Mesenteric fat pad (tissue), 1 donor: ENCODE measurements around the gene SPIB. TPM values are rescaled to one million over a fixed set of nuclear protein-coding genes. Genes with fewer than 3 reads are reported as not detected.
"Not testable (repeated sequence)": the region's sequence is repeated elsewhere in the genome, so short reads cannot be mapped to it uniquely, and the experiment has no call there.

Source experiments
- DNase-seq: peaks from one replicate; pipeline ENCODE4 v3.0.0-alpha.2; 2020; ENCODE audit warnings: low spot score
- total RNA-seq: library from RNA; stranded (reverse); fragmentation: NEBNext Ultra II Directional; extraction: Animal tissue kit (Norgen Biotek cat#: 25700); gene quantifications from one replicate; pipeline ENCODE4 v1.2.1, GENCODE V29; 2021
- donor health status: DM: yes; HTN: yes; CAD: no.

Gene SPIB
- total RNA-seq, 1 donor from 2014 or later, result not detected

DNA sequence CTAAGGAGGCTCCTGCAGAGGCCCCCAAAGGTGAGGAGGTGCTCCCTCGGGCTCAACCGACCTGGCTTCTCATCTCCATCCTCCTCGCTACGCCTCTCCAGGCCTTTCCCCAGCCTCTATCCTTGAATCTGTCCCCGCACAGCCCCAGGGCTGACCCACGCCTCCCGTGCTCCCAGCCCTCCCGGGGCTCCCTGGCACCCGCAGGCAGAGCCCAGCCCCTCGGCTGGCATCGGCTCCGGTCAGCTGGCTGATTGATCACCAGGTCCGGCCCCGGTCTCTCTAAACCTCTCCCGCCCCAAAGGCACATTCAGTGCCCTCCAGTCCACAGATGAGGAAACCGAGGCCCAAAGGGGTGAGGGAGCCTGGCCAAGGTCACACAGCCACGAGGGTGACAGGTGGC lies 16.5 kb downstream of the SPIB start:
- no peak for DNase-seq

GRCh38 chr19:50435627-50436026 lies 16.9 kb downstream of the SPIB start:
- no peak for DNase-seq

GRCh38 chr19:50437862-50438449 lies 19.2 kb downstream of the SPIB start:
- DNase-seq, result no peak

- not testable (repeated sequence) for DNase-seq
Measured at GRCh38 chr19:50439130-50439529, 20.4 kb downstream of the SPIB start.

DNA sequence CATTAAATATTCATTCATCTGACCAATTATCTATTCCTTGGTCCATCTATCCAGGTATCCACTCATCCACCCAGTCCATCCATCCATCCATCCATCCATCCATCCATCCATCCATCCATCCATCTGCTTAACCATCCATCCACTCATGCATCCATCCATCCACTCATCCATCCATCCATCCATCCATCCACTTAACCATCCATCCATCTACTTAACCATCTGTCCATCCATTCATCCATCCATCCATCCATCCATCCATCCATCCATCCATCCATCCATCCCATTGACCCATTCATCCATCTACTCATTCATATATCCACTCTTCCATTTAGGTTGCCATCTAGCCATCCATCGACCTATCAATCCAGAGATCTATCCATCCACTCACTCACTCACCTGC lies 25.3 kb downstream of the SPIB start:
- no peak for DNase-seq

DNA sequence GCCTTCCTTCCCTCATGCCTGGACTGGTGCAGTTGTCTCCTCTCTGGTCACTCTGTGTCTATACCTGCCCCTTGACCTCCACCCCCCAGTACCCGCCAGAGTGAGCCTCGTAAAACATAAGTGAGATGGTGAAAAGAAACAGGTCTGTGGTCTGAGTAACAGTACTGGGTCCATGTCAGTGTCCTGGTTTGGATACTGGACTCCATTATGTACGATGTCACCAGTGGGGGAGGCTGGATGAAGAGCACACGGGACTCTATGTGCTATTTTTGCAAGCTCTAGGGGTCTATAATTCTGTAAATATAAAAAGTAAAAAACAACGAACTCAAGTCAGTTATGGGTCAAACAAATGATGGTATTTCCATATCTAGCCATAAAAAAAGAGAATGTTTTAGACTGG lies 28.3 kb downstream of the SPIB start:
- no peak for DNase-seq

DNA sequence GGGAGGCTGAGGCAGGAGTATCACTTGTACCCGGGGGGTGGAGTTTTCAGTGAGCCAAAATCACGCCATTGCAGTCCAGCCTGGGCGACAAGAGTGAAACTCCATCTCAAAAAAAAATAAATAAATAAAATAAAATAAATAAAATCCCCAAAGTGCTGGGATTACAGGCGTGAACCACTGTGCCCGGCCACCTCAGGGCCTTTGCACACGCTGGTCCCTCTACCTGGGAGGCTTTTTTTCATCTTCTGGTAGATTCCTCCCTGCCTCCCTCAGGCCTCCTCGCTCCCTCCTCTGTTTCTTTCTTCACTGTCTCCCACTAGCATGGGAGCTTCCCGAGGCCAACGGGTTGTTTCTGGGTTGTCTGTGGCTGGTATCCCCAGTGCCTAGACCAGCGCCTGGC lies 29.0 kb downstream of the SPIB start:
- no peak for DNase-seq

- no peak for DNase-seq
Measured at GRCh38 chr19:50449236-50449899, 30.6 kb downstream of the SPIB start.

DNA sequence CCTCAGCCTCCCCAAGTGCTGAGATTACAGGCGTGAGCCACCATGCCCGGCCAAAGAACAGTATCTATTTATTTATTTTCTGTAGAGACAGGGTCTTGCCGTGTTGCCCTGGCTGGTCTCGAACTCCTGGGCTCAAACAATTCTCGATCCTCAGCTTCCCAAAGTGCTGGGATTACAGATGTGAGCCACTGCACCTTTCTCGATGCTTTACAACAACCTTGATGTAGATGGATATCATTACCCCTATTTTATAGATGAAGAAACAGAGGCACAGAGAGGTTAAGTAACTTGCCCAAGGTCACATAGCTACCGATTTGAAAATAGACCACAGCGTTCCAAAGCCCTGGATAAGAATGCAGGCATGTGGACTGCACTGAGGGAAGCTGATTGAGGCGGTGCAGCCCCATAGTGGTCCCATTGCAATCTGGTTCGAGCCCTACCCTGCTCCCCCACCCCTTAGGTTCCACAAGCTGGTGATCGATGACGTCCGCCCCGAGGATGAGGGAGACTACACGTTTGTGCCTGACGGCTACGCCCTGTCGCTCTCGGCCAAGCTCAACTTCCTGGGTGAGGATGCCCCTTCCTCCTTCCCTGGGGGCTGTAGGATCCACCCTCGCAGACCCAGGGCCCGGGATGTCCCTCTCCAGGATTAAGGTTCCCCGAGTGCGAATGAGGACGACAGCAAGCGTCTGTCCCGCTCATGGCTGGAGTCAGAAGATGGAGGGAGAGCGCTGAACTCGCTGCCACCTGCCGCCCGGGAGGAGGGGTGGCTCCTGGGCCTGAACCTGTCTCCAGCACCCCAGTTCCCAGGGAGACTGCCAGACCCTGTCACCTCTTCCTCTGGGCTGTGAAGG lies 31.9 kb downstream of the SPIB start:
- no peak for DNase-seq

DNA sequence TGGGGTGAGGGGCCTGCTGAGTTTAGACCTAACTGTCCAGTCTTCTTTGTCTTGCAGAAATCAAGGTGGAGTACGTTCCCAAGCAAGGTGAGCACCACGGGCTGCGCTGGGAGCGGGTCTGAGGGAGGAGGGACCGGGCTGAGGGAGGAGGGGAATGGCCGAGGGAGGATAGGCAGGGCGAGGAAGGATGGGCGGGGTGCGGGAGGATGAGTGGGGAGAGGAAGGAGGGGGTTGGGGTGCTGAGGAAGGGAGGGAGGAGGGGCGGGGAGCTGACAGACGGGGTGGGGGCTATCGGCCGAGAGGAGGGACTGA lies 32.4 kb downstream of the SPIB start:
- DNase-seq, result no peak

GRCh38 chr19:50453243-50453642 lies 34.5 kb downstream of the SPIB start:
- no peak for DNase-seq

DNA sequence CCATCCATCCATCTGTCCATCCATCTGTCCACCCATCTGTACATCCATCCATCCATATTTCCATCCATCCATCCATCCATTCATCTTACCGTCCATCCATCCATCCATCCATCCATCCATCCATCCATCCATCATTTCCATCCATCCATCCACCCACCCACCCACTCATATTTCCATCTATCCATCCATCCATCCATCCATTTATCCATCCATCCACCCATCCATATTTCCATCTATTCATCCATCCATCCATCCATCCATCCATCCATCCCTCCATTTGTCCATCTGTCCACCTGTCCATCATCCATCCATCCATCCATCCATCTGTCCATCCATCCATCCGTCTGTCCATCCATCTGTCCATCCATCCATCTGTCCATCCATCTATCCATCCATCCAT lies 37.3 kb downstream of the SPIB start:
- no peak for DNase-seq

DNA sequence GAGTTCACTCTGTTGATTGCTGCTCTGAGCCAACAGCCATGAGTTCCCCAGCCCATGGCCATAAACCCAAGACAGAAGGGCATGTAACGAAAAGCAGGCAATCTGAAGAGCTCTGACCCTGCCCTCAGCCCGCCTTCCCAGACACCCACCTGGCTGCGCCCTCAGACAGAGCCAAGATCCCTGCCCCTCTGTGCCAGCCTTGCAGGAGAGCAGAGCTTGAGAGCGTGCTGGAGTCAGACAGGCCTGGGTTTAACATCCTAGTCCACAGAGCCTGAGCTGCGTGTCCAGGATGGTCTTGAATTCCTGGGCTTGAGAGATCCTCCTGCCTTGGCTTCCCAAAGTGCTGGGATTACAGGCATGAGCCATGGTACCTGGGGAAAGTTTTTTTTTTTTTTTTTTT lies 38.6 kb downstream of the SPIB start:
- no peak for DNase-seq

GRCh38 chr19:50458396-50459066 lies 39.8 kb downstream of the SPIB start:
- no peak for DNase-seq

DNA sequence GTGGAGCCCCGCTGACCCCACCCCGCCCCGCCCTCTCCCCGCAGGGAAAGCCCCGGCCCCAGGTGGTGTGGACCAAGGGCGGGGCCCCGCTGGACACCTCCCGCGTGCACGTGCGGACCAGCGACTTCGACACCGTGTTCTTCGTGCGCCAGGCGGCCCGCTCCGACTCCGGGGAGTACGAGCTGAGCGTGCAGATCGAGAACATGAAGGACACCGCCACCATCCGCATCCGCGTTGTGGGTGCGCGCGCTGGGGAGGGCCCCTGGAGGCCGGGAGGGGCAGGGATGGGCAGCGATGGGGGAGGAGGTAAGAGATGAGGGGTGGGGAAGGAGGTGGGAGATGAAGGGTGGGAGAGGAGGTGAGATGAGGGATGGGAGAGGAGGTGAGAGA lies 40.3 kb downstream of the SPIB start:
- DNase-seq, result no peak

GRCh38 chr19:50459638-50460037 lies 40.9 kb downstream of the SPIB start:
- no peak for DNase-seq

DNA sequence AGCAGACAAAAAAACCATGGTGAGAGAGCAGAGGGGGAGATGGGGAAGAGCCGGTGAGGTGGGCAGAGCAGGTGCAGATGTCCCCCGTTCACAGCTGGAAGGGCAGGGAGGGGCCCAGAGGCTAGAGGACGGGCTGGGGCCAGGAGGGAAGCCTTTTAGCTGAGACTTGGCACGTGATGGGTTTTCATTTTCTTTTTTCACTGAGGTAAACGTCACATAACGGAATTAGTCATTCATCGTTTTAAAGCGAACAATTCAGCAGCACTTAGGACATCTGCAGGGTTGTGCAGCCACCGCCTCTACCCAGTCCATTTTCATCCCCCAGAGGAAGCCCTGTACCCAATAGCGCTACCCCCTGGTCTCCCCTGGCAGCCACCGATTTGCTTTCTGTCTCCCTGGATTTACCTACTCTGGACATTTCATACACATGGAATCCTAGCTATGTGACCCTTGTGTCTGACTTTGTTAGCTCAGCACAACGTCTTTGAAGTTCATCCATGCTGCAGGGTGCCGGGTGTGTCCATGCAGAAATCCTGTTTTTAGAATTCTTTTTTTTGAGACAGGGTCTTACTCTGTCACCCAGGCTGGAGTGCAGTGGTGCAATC lies 41.5 kb downstream of the SPIB start:
- no peak for DNase-seq

DNA sequence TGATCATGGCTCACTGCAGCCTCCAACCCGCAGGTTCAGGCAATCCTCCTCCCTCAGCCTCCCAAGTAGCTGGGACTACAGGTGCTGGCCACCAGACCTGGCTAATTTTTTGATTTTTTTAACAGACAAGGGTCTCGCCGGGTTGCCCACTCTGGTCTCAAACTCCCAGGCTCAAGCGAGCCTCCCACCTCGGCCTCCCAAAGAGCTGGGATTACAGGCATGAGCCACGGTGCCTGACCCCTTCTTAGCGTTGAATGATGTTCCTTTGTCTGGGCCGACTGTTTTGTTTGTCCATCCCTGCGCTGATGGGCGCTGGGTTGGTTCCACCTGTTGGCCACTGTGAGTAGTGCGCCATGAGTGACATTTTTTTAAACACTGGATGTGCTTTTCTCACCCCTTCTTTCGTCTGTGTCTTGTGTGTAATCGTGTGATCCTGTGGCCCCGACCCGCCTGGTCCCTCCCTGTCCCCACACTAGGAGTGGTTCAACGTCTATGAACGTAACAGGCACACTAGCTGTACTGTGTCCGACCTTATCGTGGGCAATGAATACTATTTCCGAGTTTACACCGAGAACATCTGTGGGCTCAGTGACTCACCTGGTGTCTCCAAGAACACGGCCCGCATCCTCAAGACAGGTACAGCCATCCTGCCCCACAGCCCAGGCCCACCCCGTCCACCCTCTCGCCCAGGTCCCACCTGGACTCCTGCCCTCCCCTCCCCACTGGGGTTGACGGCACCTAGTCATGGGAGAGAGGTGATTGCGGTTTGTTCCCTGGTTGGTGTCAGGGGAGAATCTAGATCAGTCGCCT lies 42.5 kb downstream of the SPIB start:
- DNase-seq, result no peak

GRCh38 chr19:50462970-50463369 lies 44.2 kb downstream of the SPIB start:
- no peak for DNase-seq

DNA sequence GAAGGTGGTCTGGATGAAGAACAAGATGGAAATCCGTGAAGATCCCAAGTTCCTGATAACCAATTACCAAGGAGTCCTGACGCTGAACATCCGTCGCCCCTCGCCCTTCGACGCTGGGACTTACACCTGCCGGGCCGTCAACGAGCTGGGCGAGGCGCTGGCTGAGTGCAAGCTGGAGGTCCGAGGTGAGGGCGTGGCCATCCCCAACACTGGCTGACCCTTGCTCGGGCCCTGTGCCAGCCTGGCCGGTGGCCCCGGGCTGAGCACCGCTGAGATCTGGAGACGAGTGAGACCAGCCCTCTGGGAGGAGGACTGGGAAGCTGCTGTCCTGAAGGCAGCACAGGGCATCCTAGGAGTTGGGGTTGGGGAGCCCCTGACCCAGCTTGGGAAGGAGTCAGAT lies 45.6 kb downstream of the SPIB start:
- DNase-seq, result no peak

DNA sequence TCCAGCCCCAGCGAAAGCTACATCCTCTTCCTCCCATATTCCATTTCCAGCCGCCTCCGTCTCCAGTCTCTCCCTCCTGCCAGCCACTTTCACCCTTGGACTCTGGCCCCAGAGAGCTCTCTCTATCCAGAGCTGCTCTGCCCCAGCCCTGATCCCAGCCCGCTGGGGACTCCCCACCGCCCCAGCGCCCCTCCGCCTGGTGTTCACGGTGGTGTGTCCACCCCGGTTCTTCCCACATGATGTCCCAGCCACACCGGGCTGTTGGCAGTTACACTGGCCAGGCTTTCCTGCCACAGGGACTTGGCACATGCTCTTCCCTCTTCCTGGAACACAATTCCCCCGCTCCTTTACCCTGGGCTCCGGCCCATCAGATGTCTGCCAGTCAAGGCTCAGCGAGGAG lies 46.3 kb downstream of the SPIB start:
- DNase-seq, result no peak
